Breast epithelium (tissue), 4 donors: Measurements from ENCODE around the gene EBF3. TPM values are rescaled to one million over a fixed set of nuclear protein-coding genes. Genes with fewer than 3 reads are reported as not detected.

ENCODE experiments used
- DNase-seq, 2 donors: peaks; one replicate each; pipeline ENCODE4 v3.0.0-alpha.2; 2019; ENCODE audit warnings: low spot score in 2 of 2
- H3K27ac ChIP-seq, 2 donors: fragments of 200-600 bp; sonication (generic) in 1 of 2; one replicate each; pipeline ENCODE4 v1.5.1; 2016 to 2019; ENCODE audit warnings: mild to moderate bottlenecking in 1 of 2
- H3K27me3 ChIP-seq, 2 donors: fragments of 200-600 bp; sonication (generic) in 1 of 2; one replicate each; pipeline versions ENCODE4 v1.5.1 to v1.6.0; 2017 to 2019; ENCODE audit warnings: control low read depth in 1 of 2, mild to moderate bottlenecking in 1 of 2
- H3K36me3 ChIP-seq: fragments of 200-600 bp; one replicate; pipeline ENCODE4 v1.5.1; 2019
- H3K4me1 ChIP-seq, 2 donors: fragments of 200-600 bp; sonication (generic); one replicate each; pipeline ENCODE4 v1.5.1; 2016 to 2019; ENCODE audit warnings: control low read depth in 1 of 2
- H3K4me3 ChIP-seq, 3 donors: fragments of 200-600 bp; sonication (generic); 1 replicate in 2 of 3; 2 replicates in 1 of 3; pipeline ENCODE4 v1.5.1; 2016 to 2019; ENCODE audit warnings: mild to moderate bottlenecking in 3 of 3, moderate library complexity in 2 of 3
- H3K9me3 ChIP-seq, 2 donors: fragments of 200-600 bp; sonication (generic) in 1 of 2; one replicate each; pipeline ENCODE4 v1.5.1; 2016 to 2019; ENCODE audit warnings: control low read depth in 1 of 2
- CTCF ChIP-seq, 3 donors: fragments of 450-650 bp; IDR thresholded peaks; one replicate each; pipeline ENCODE4 v1.5.1; 2016 to 2017; ENCODE audit warnings: antibody characterized with exemption in 3 of 3, mild to moderate bottlenecking in 3 of 3, moderate library complexity in 3 of 3
- POLR2A ChIP-seq: fragments of 450-650 bp; IDR thresholded peaks from one replicate; pipeline ENCODE4 v1.6.1; 2016; ENCODE audit warnings: antibody characterized with exemption, mild to moderate bottlenecking, moderate library complexity
- POLR2AphosphoS5 ChIP-seq, 3 donors: sonication (generic); formaldehyde crosslinking; IDR thresholded peaks; one replicate each; pipeline ENCODE4 v1.6.1; 2017; ENCODE audit warnings: antibody characterized with exemption in 3 of 3
- intact Hi-C: fragments of 100-400 bp; cut with DNase I; formaldehyde crosslinking; loops from one replicate; pipeline ENCODE4 v1.15.1; 2023; ENCODE audit warnings: low total_unique reads
- total RNA-seq, 3 donors: library from RNA; depleted of rRNA; stranded (reverse); fragments of >200 nt; gene quantifications; one replicate each; pipeline ENCODE4 v1.1.0, GENCODE V29; 2016

The EBF3 gene
- total RNA-seq, 3 donors from 2014 or later, result 4.2 to 28.0 (median 6.6) TPM

DNA sequence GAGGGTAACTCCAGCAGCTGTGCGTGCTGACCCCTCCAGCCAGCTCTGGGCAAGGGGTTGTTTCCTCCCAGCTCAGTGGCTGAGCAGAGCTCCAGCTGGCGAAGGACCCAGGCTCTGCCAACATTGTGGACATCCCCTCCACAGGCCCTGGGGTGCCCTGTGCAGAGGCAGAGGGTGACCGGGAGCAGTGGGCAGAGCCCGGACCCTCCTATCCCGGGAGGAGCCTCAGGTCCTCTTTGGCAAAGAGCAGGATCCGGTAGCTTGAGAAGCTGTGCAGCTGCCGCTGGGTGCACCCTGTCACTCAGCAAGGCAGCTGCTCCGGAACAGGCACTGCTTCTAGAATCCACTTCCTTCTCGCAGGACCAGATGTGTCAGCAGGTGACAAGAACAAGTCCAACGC is 175.9 kb downstream of the EBF3 start:
- Histone ChIP-seq H3K9me3 (no peaks in the 10 kb centered on the region), H3K27me3 (no peaks in the 10 kb centered on the region), H3K4me1 (no peaks in the 10 kb centered on the region), H3K36me3 (no peaks in the 10 kb centered on the region), H3K4me3 (no peak overlapping the region), H3K27ac (no peak overlapping the region)
- TF ChIP-seq POLR2A, result no peak
- no peak for TF ChIP-seq POLR2AphosphoS5 (IDR thresholded peaks at IDR 0.05)
- no peak for TF ChIP-seq CTCF (IDR thresholded peaks at IDR 0.05)
- intact Hi-C loops, result no loop called here
- no peak for DNase-seq

DNA sequence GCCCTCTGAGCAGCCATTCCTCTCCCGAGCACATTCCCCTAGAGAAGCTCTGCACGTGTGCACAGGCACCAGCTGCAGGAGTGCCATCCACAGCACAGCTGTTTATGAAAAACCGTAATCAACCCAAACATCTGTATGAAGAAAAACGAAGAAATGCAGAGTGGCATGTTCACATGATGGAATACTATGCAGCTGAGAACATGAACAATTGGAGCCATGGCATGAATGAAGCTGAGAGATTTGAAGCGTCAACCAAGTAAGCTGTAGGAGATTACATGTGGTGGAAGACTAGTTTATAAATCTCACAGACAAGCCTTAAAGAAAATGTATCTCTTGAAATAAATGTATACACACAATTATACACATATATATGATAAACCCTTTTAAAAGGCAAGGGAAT is 176.5 kb downstream of the EBF3 start:
- no peak overlapping the region for H3K27ac ChIP-seq
- intact Hi-C loops, result no loop called here
- no peaks in the 10 kb centered on the region for H3K27me3 ChIP-seq
- H3K4me3 ChIP-seq, result no peak overlapping the region
- no peaks in the 10 kb centered on the region for H3K36me3 ChIP-seq
- no peaks in the 10 kb centered on the region for H3K9me3 ChIP-seq
- TF ChIP-seq POLR2A, result no peak
- no peaks in the 10 kb centered on the region for H3K4me1 ChIP-seq
- DNase-seq, result no peak

DNA sequence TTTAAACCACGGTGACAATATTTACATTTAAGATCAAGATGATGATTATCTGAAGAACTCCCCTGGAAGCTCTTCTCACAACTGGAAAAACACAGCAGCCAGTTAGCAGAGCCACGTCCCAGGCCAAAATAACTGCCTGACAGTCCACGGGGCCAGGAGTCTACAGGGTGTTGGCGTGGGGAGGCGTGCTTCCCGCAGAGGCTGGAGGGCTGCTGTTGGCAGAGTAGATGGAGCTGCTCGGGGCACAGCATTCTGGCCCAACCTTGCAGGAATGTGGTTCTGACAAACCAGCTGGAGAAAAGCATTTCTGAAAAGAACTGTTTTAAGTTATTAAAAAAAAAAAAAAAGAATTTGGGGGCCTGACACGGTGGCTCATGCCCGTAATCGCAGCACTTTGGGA is 177.9 kb downstream of the EBF3 start:
- intact Hi-C loops, result no loop called here
- DNase-seq, result peak in 1 of 2 donors; percentile 52
- Histone ChIP-seq H3K27ac (peak overlapping the region in 1 of 2 donors; percentile 43), H3K4me1 (no peaks in the 10 kb centered on the region), H3K9me3 (no peaks in the 10 kb centered on the region), H3K36me3 (no peaks in the 10 kb centered on the region), H3K27me3 (no peaks in the 10 kb centered on the region), H3K4me3 (no peak overlapping the region)
- no peak for TF ChIP-seq POLR2A
- no peak for TF ChIP-seq CTCF (IDR thresholded peaks at IDR 0.05)
- TF ChIP-seq POLR2AphosphoS5 (IDR thresholded peaks at IDR 0.05), result no peak

DNA sequence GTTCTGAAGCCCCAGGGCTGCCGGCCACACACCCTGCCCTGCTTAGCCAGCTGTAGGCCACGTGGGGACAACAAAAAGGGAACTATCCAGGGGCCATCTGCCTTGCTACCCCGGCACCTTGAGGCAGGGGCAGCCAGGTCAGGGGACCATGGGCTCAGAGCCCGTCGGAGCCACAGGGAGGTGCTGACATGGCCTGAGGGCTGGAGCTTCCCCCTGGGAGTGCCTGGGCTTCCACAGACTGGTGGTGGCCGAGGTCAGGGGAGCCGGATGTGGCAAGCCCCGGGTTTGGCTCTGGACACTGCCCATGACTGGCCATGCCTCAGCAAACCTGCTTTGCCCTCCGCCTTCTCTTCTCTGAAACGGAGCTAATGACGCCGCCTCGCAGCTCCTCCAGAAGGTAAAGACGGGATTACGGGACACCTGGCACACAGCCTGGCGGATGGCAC is 178.5 kb downstream of the EBF3 start:
- Histone ChIP-seq H3K4me3 (peak overlapping the region in 1 of 3 donors; percentile 31), H3K9me3 (no peaks in the 10 kb centered on the region), H3K27me3 (no peaks in the 10 kb centered on the region), H3K27ac (peak overlapping the region in 1 of 2 donors; percentile 43), H3K4me1 (no peaks in the 10 kb centered on the region), H3K36me3 (no peaks in the 10 kb centered on the region)
- peak in 1 of 2 donors; percentile 48 for DNase-seq
- intact Hi-C loops, result no loop called here
- no peak for TF ChIP-seq CTCF (IDR thresholded peaks at IDR 0.05)
- TF ChIP-seq POLR2AphosphoS5 (IDR thresholded peaks at IDR 0.05), result no peak
- TF ChIP-seq POLR2A, result no peak

Other genes with a start within 250 kb of the EBF3 start
- gene C10orf143, start 146.6 kb upstream of the EBF3 start, total RNA-seq, result 1 to 10 TPM; 2.1 to 6.6 (median 2.9) TPM
- 10 to 100 TPM; 36.1 to 63.4 (median 43.5) TPM for gene GLRX3, start 172.1 kb upstream of the EBF3 start, total RNA-seq